ENCODE data around the gene ADRA2C. TPM values are rescaled to one million over a fixed set of nuclear protein-coding genes. Genes with fewer than 3 reads are reported as not detected.

Gene ADRA2C
- total RNA-seq, 1 donor from 2014 or later, result 4.5 TPM

DNA sequence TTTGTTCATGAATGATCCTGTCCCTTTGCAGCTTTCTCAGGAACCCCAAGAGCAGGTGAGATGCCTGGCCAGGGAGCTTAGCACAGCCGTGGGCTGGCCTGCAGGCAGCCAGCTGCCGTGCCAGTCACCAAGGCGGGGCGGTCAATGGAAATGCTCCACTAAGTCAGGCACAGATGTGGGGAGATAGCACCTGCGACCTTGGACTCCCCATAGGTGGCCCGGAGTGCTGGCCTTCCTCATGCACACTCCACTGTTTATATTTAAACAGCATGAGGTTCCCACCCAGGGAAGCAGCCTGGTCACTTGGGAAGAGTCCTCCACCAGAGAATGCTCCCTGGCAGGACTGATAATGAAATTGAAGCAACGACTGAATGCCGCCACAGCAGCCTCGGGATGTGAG is 14.2 kb upstream of the ADRA2C start:
- no peak overlapping the region for H3K4me3 ChIP-seq
- peaks cover 63% of the 10 kb centered on the region for H3K27me3 ChIP-seq (ENCODE audit: low read depth)
- peaks cover 17% of the 10 kb centered on the region for H3K4me1 ChIP-seq
- intact Hi-C loops (cut with micrococcal nuclease), result no loop called here
- DNase-seq, result no peak
- no peak for TF ChIP-seq CTCF (IDR thresholded peaks at IDR 0.05; ENCODE audit: borderline replicate concordance)
- no peaks in the 10 kb centered on the region for H3K36me3 ChIP-seq
- H3K9me3 ChIP-seq (replicated peaks), result peaks cover 4% of the 10 kb centered on the region
- no peak overlapping the region for H3K27ac ChIP-seq (replicated peaks)

DNA sequence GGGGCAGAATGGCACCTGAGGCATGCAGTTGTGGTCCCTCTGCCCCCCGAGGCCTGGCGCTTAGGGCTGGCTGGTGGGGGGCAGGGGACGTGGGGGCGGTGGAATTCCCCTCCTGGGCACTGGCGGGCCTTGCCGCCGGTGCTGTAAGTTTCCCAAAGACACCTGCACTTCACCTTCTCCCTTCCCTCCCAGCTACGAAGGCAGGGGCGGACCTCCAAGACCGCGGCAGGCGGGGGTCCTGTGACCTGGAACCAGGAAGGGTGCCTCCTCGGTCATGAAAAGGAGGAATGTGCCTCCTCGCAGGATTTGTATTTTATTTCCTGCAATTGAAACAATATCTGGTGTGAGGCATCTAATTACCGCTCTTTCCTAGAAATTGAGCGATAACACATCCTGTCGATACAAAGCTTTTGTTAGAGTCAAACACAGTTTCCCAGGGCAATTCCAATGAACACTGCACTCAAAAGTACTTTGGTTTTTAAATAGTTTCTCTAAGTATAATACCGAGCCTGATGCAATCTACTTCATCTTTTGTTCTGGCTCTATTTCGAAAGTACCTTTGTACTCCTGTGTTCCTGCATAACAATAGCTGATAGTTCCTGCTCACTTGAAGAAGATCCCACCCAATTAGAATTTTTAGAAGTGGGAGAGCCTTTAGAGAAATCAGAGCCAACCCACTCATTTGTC is 12.3 kb upstream of the ADRA2C start:
- Histone ChIP-seq H3K36me3 (no peaks in the 10 kb centered on the region), H3K27ac (replicated peaks) (peak overlapping the region; percentile 75)
- intact Hi-C loops (cut with micrococcal nuclease), result no loop called here

DNA sequence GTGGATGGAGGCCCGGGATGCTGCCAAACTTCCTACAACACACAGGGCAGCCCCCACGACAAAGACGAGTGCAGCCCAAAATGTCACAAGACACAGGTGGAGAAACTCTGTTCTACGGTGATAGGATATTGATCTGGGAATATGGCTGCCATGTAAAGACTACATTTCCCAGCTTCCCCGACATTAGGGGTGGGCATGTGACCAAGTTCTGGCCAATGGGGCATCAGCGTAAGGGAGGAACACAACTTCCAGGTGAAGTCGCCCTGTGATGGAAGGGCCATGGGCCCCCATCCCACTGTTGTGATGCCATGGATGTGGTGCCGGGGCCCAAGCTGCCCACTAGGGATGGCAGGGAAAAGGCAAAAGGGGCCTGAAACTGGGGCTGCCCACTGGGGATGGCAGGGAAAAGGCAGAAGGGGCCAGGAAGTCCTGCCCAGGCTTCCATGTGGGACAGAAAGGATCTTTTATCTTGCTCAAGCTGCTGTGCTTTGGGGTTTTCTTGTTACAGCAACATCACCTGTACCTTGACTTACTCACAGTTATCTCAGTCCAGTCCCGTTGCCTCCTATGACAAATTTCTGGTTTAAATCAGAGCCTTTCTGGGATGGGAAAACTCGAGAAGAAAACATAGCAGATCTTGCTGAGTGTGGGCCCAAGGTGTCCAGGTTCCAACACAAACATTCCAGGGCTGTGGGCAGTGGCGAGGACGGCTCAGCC is 9.7 kb upstream of the ADRA2C start:
- Histone ChIP-seq H3K4me3 (no peak overlapping the region), H3K36me3 (no peaks in the 10 kb centered on the region), H3K4me1 (peaks cover 11% of the 10 kb centered on the region), H3K27me3 (ENCODE audit: low read depth) (peaks cover 55% of the 10 kb centered on the region), H3K9me3 (replicated peaks) (peaks cover 4% of the 10 kb centered on the region), H3K27ac (replicated peaks) (no peak overlapping the region)
- DNase-seq, result no peak
- intact Hi-C loops (cut with micrococcal nuclease), result no loop called here
- no peak for TF ChIP-seq CTCF (IDR thresholded peaks at IDR 0.05; ENCODE audit: borderline replicate concordance)

More for the DNA sequence above, 12.3 kb upstream of the ADRA2C start:
- Histone ChIP-seq H3K4me1 (peaks cover 11% of the 10 kb centered on the region), H3K27me3 (ENCODE audit: low read depth) (peaks cover 53% of the 10 kb centered on the region), H3K9me3 (replicated peaks) (peaks cover 4% of the 10 kb centered on the region), H3K4me3 (no peak overlapping the region)
- DNase-seq, result no peak
- no peak for TF ChIP-seq CTCF (IDR thresholded peaks at IDR 0.05; ENCODE audit: borderline replicate concordance)

GRCh38 chr4:3759236-3759635 is 6.9 kb upstream of the ADRA2C start:
- H3K36me3 ChIP-seq, result no peaks in the 10 kb centered on the region
- peaks cover 39% of the 10 kb centered on the region for H3K27me3 ChIP-seq (ENCODE audit: low read depth)
- no peak for TF ChIP-seq CTCF (IDR thresholded peaks at IDR 0.05; ENCODE audit: borderline replicate concordance)
- H3K4me1 ChIP-seq, result peaks cover 5% of the 10 kb centered on the region
- DNase-seq, result no peak
- H3K27ac ChIP-seq (replicated peaks), result no peak overlapping the region
- H3K4me3 ChIP-seq, result no peak overlapping the region
- H3K9me3 ChIP-seq (replicated peaks), result peaks cover 4% of the 10 kb centered on the region
- intact Hi-C loops (cut with micrococcal nuclease), result no loop called here

DNA sequence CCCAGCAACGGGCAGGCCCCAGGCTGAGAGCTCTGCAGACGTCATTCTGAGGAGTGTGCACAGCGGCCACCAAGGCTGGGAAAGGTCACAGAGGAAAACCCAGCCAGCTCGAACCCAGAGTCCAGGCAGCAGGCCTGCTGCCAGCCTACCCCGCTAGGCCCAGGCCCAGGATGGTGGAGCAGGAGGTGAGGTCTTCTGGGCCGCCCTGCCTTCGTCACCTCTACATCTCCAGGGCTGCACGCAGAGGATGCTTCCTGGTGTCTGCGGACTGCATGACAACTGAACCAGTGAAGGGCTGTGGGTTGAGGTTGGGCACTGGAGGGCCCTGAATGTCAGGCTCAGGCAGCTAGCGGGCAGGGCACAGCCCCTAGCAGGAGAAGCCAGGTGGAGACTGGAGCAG is 5.8 kb upstream of the ADRA2C start:
- DNase-seq, result no peak

More for the DNA sequence above, 5.8 kb upstream of the ADRA2C start:
- no peak overlapping the region for H3K4me3 ChIP-seq
- H3K9me3 ChIP-seq (replicated peaks), result peaks cover 4% of the 10 kb centered on the region
- TF ChIP-seq CTCF (IDR thresholded peaks at IDR 0.05; ENCODE audit: borderline replicate concordance), result no peak
- no peaks in the 10 kb centered on the region for H3K36me3 ChIP-seq
- H3K27me3 ChIP-seq (ENCODE audit: low read depth), result peaks cover 46% of the 10 kb centered on the region
- H3K4me1 ChIP-seq, result peaks cover 6% of the 10 kb centered on the region
- intact Hi-C loops (cut with micrococcal nuclease), result no loop called here
- no peak overlapping the region for H3K27ac ChIP-seq (replicated peaks)
